HG02970 (cell line): Measurements from ENCODE around the gene OBP2A.
"Not testable (repeated sequence)": the region's sequence is repeated elsewhere in the genome, so short reads cannot be mapped to it uniquely, and the experiment has no call there.

Experiments used
- ATAC-seq: cut with Tn5 transposase; IDR thresholded peaks from one replicate; pipeline ENCODE4 v1.9.1; 2021; ENCODE audit warnings: mild to moderate bottlenecking, moderate library complexity, moderate number of reproducible peaks; ENCODE audit not compliant: unreplicated experiment, low FRiP score

Gene OBP2A

GRCh38 chr9:135545646-135546176 lies at the start of gene OBP2A:
TSS of gene OBP2A (plus strand) at chr9:135546126. CDS start at chr9:135546181, 55 bp downstream.
- not testable (repeated sequence) for ATAC-seq

DNA sequence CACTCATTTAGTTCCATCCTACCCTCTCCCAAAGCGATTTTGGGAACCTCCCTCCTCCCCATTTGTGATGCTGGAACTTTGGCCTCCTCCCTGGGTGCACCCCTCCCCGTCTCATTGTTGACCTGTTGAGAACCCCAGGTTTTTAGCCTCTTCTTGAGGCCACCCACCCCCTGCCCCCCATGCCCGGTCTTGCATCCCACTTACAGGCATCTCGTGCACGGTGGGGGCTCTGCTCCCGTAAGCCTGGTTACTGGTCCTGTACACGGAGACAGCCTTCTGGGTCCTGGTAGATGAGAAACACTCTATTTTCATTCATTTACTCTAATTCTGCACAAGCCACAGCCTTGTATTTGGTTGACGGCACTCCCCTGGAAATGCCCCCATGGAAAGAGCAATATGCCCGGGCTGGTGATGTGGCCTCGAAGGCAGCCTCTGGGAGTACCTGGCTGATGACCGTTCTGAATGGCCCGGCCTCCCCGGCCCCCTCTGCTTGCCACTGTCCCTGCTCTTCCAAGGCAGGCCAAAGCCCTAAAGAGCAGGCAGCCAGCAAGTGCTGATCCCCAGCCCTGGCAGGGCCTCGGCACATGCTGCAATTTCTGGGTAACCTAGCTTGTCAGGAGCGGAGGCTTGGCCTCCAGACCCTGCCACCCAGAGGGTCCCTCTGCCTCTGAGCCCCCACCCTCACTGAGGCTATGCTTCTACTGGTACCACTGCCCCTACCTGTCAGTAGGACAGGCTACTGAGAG lies 47.4 kb upstream of the OBP2A start:
- no peak for ATAC-seq

DNA sequence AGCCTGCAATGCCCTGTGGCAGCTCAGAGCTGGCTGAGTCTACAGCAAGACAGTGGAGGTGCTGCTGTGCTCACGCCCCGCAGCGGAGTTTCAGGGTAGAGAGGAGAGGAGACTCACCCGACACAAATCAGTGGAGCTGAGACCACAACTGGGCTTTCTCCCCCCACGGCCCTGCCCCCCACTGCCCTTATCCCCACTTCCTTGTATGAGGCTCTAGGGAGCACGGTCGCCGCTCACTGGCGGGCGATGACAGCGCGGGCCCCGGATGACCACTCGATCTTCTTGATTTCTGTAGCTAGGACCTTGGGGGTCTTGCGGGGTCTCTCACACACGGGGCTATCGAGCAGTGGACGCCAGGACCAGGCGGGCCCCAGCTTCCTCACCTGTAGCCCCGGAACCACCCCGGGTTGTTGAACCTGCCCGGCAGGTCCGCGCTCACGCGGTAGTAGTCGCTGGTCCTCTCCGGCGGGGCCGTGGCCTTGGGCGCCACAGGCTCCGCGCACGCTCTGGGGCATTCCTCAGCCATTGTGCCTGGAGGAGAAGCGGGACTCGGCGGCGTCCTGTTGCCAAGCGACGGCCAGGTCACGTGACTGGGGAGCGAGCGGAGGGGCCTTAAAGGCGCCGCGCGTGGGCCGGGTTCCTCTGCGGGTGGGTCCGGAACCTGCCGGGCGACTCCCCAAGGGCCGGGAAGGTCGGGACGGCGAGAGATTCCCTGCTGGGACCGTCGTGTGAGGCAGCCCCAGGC lies 46.4 kb upstream of the OBP2A start:
- no peak for ATAC-seq

DNA sequence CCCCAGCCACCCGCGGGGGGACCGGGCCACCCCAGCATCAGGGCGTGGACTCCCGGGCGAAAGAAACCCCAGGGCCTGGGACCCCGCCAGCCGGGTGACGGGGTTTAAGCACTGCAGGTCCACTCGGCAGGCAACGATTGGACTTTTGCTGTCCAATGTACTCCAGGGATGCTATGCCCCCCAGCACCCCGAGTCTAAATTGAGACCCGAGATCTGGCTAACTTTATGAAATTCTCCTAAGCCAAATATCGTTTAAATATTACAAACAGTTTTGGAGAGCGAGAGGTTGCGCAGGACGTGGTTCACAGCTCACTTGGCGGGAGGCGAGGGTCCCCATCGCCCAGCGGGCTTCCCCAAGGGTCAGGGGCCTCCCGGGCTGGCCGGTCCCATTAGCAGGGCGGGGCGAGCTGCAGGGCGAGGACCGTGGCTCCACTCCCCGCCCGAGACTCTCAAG lies 45.8 kb upstream of the OBP2A start:
- ATAC-seq: no peak

- ATAC-seq: peak; percentile 71
Measured at GRCh38 chr9:135500525-135501260, 45.2 kb upstream of the OBP2A start, which contains the start of gene MRPS2. TSS of gene MRPS2 (plus strand) at chr9:135500682. CDS start at chr9:135500711, 29 bp downstream.

- no peak for ATAC-seq
Measured at GRCh38 chr9:135501261-135502167, 44.4 kb upstream of the OBP2A start.

GRCh38 chr9:135502168-135502872 lies 43.6 kb upstream of the OBP2A start:
- ATAC-seq: no peak

GRCh38 chr9:135502873-135503321 lies 43.0 kb upstream of the OBP2A start:
- ATAC-seq: no peak

DNA sequence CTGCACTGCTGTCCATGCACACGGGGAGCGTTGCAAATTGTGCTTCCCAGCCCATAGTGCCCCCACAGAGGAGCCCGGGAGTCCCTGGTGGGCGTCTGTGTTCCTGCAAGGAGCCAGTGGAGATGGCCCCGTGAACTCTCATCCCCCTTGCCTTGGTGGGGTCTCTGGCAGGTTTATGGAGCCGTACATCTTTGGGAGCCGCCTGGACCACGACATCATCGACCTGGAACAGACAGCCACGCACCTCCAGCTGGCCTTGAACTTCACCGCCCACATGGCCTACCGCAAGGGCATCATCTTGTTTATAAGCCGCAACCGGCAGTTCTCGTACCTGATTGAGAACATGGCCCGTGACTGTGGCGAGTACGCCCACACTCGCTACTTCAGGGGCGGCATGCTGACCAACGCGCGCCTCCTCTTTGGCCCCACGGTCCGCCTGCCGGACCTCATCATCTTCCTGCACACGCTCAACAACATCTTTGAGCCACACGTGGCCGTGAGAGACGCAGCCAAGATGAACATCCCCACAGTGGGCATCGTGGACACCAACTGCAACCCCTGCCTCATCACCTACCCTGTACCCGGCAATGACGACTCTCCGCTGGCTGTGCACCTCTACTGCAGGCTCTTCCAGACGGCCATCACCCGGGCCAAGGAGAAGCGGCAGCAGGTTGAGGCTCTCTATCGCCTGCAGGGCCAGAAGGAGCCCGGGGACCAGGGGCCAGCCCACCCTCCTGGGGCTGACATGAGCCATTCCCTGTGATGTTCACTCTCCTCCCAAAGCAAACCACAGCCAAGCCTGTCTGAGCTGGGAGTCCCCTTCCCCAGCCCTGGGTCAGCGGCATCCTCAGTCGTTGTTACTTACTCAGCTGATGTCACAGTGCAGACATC lies 42.3 kb upstream of the OBP2A start:
- ATAC-seq: no peak

- ATAC-seq: no peak
Measured at GRCh38 chr9:135504262-135505243, 41.4 kb upstream of the OBP2A start.

GRCh38 chr9:135505406-135506187 lies 40.3 kb upstream of the OBP2A start:
- ATAC-seq: no peak

DNA sequence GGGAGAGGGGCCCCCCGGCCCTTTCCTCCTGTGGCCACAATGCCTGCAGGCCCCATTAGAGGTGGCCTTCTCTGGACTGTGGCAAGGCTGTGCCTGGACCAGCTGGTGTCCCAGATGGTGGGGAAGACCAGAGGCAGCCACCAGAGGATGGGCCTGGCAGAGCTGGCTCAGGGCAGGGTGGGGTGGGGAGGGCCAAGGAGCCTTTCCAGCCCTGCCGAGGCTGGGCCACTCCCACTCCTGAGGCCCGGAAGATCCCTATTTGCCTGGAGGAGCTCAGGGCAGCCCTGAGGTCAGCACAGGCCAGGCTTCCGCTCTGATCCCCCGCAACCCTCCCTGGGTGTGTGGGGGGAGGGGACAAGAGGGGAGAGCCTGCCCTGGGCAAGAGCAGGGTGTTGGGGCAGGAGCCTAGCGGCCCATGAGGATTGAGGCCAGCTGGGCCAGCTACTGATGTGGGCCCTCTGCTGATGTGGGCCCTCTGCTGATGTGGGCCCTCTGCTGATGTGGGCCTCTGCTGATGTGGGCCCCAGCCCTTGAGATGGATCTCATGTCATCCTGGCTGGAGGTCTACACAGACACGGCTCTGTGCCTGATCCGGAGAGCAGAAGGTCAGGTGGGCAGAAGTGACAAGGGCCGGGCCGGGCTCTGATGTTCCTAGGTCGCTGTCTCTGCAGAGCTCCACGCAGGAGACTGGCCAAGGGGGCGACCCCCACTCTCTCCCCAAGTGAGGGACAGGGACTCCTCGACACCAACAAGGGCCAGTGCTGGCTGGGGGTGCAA lies 39.4 kb upstream of the OBP2A start:
- no peak for ATAC-seq

GRCh38 chr9:135507104-135508035 lies 38.6 kb upstream of the OBP2A start:
- no peak for ATAC-seq

- ATAC-seq: no peak
Measured at GRCh38 chr9:135508211-135508820, 37.6 kb upstream of the OBP2A start.
